ENCODE data around the gene JMJD7.

Gene JMJD7

GRCh38 chr15:41836073-41836472, 8.2 kb downstream of the JMJD7 start:
- Histone ChIP-seq H3F3A (ENCODE audit: control insufficient read depth, insufficient read depth) (no peaks in the 10 kb centered on the region), H3K27me3 (ENCODE audit: control insufficient read depth, low read length) (no peaks in the 10 kb centered on the region), H3K9me2 (replicated peaks; ENCODE audit: control insufficient read depth, low read length) (no peaks in the 10 kb centered on the region), H3K79me2 (ENCODE audit: control insufficient read depth, low read length) (no peaks in the 10 kb centered on the region), H3K36me3 (ENCODE audit: control insufficient read depth, low read length) (peaks cover 2% of the 10 kb centered on the region; the same call in 1 of the 2 replicates), H4K20me1 (ENCODE audit: control insufficient read depth, insufficient read depth, low read depth, low read length) (no peaks in the 10 kb centered on the region), H3K4me1 (ENCODE audit: control insufficient read depth, low read length) (no peaks in the 10 kb centered on the region), H3K27ac (ENCODE audit: low read depth, low read length) (no peak overlapping the region), H3K4me2 (ENCODE audit: low read length) (no peak overlapping the region), H3K4me3 (ENCODE audit: low read length) (no peak overlapping the region), H3K9me3 (ENCODE audit: control insufficient read depth, insufficient read depth, low read length) (no peaks in the 10 kb centered on the region)
- no peak for TF ChIP-seq CTCF (IDR thresholded peaks at IDR 0.05; ENCODE audit: low read depth, low read length, poor library complexity, severe bottlenecking)
- TF ChIP-seq EZH2phosphoT487 (IDR thresholded peaks at IDR 0.05; ENCODE audit: borderline replicate concordance, low read length), result no peak

- no peaks in the 10 kb centered on the region for H3K27me3 ChIP-seq (ENCODE audit: control insufficient read depth, low read length)
- no peaks in the 10 kb centered on the region for H3F3A ChIP-seq (ENCODE audit: control insufficient read depth, insufficient read depth)
- TF ChIP-seq EZH2phosphoT487 (IDR thresholded peaks at IDR 0.05; ENCODE audit: borderline replicate concordance, low read length), result no peak
- no peak for TF ChIP-seq CTCF (IDR thresholded peaks at IDR 0.05; ENCODE audit: low read depth, low read length, poor library complexity, severe bottlenecking)
- H3K4me3 ChIP-seq (ENCODE audit: low read length), result no peak overlapping the region
- H3K9me2 ChIP-seq (replicated peaks; ENCODE audit: control insufficient read depth, low read length), result no peaks in the 10 kb centered on the region
- no peaks in the 10 kb centered on the region for H4K20me1 ChIP-seq (ENCODE audit: control insufficient read depth, insufficient read depth, low read depth, low read length)
- no peaks in the 10 kb centered on the region for H3K9me3 ChIP-seq (ENCODE audit: control insufficient read depth, insufficient read depth, low read length)
- peaks cover 2% of the 10 kb centered on the region; the same call in 1 of the 2 replicates for H3K36me3 ChIP-seq (ENCODE audit: control insufficient read depth, low read length)
- no peak overlapping the region for H3K27ac ChIP-seq (ENCODE audit: low read depth, low read length)
- H3K79me2 ChIP-seq (ENCODE audit: control insufficient read depth, low read length), result no peaks in the 10 kb centered on the region
- H3K4me2 ChIP-seq (ENCODE audit: low read length), result no peak overlapping the region
- no peaks in the 10 kb centered on the region for H3K4me1 ChIP-seq (ENCODE audit: control insufficient read depth, low read length)
These were observed 9.0 kb downstream of the JMJD7 start for GRCh38 chr15:41836713-41837454.

- no peaks in the 10 kb centered on the region for H3K9me2 ChIP-seq (replicated peaks; ENCODE audit: control insufficient read depth, low read length)
- H3K36me3 ChIP-seq (ENCODE audit: control insufficient read depth, low read length), result no peaks in the 10 kb centered on the region
- H3K27me3 ChIP-seq (ENCODE audit: control insufficient read depth, low read length), result no peaks in the 10 kb centered on the region
- no peaks in the 10 kb centered on the region for H3K79me2 ChIP-seq (ENCODE audit: control insufficient read depth, low read length)
- H3K27ac ChIP-seq (ENCODE audit: low read depth, low read length), result no peak within 1 kb of the TSS
- no peaks in the 10 kb centered on the region for H3K4me1 ChIP-seq (ENCODE audit: control insufficient read depth, low read length)
- H3K9me3 ChIP-seq (ENCODE audit: control insufficient read depth, insufficient read depth, low read length), result no peaks in the 10 kb centered on the region
- no peak within 1 kb of the TSS for H3K4me2 ChIP-seq (ENCODE audit: low read length)
- H4K20me1 ChIP-seq (ENCODE audit: control insufficient read depth, insufficient read depth, low read depth, low read length), result no peaks in the 10 kb centered on the region
- no peak for TF ChIP-seq EZH2phosphoT487 (IDR thresholded peaks at IDR 0.05; ENCODE audit: borderline replicate concordance, low read length)
- no peak for TF ChIP-seq CTCF (IDR thresholded peaks at IDR 0.05; ENCODE audit: low read depth, low read length, poor library complexity, severe bottlenecking)
- H3F3A ChIP-seq (ENCODE audit: control insufficient read depth, insufficient read depth), result no peaks in the 10 kb centered on the region
- no peak within 1 kb of the TSS for H3K4me3 ChIP-seq (ENCODE audit: low read length)
These were observed 10.6 kb downstream of the JMJD7 start, which contains the start of gene PLA2G4B for GRCh38 chr15:41838400-41838897. PLA2G4B (plus strand) TSS chr15:41838847; CDS start chr15:41838914, 67 bp downstream.

Data from DOHH2 (cell line).